ENCODE measurements around the gene ABTB1. TPM values are rescaled to one million over a fixed set of nuclear protein-coding genes. Genes with fewer than 3 reads are reported as not detected.

ABTB1 gene
- total and polyA plus RNA-seq, 9 of the 15 experiments (the other 6 are each of a cell fraction or from before 2014, with no cell fraction given): 0.04 to 2.3 (median 0.55) TPM; not detected in 1

DNA sequence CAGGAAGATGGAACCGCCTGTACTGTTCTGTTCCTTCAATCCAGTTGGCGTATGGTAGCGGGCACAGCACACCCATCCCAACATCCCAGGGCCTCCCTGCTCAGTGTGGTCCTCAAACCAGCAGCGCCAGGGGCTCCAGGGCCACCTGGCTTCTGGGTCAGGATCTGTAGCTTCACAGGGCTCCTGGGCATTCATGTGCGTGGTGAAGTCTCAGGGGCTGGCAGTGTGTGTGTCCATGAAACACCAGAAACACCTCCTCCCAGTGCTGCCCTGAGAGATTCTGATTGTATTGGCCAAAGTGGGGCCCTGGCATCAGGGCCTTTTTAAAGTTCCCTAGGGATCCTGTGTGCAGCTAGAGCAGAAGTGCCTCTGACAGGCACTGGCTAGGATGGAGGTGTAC lies 42.1 kb downstream of the ABTB1 start:
- no peak overlapping the region for H3K4me2 ChIP-seq (ENCODE audit: insufficient read depth, low read length)
- no peaks in the 10 kb centered on the region for H3K9me1 ChIP-seq (ENCODE audit: control insufficient read depth, insufficient read depth, low read length)
- no peaks in the 10 kb centered on the region for H3K9me3 ChIP-seq (replicated peaks; ENCODE audit: control insufficient read depth, insufficient read depth, low read depth, low read length)
- no peaks in the 10 kb centered on the region; a peak in 1 of 5 replicates for H3K4me1 ChIP-seq (replicated peaks in 1 of 2; ENCODE audit: control insufficient read depth in 2 of 2, insufficient read depth in 2 of 2, low read length in 2 of 2)
- no peaks in the 10 kb centered on the region for H3K36me3 ChIP-seq (ENCODE audit: control insufficient read depth, insufficient read depth, low read length)
- H4K20me1 ChIP-seq (replicated peaks; ENCODE audit: control insufficient read depth, insufficient read depth, low read length): no peaks in the 10 kb centered on the region
- in situ Hi-C loops (cut with MboI): no loop called here
- H3K9ac ChIP-seq (ENCODE audit: insufficient read depth in 1 of 2, low read depth in 2 of 2, low read length in 2 of 2): no peak overlapping the region
- no peak overlapping the region for H3K4me3 ChIP-seq
- DNase-seq (ENCODE audit: extremely low read depth in 1 of 4, low spot score in 3 of 4) (no peak), ATAC-seq (no peak), FAIRE-seq (no peak)
- H3K27ac ChIP-seq (ENCODE audit: extremely low read depth, low read depth, low read length): no peak overlapping the region
- H3K79me2 ChIP-seq (ENCODE audit: control insufficient read depth, insufficient read depth, low read length): no peaks in the 10 kb centered on the region
- POLR2A ChIA-PET: no interaction called here
- no peak for TF ChIP-seq GATAD2B (IDR thresholded peaks at IDR 0.05; ENCODE audit: borderline replicate concordance)
- TF ChIP-seq BRD9 (IDR thresholded peaks at IDR 0.05; ENCODE audit: low read depth, partially characterized antibody): no peak
- no peak for TF ChIP-seq ZNF217 (CRISPR knock-in tag; IDR thresholded peaks at IDR 0.05)
- no peak for TF ChIP-seq C11orf30 (IDR thresholded peaks at IDR 0.05; ENCODE audit: low read depth)
- TF ChIP-seq KAT8 (IDR thresholded peaks at IDR 0.05; ENCODE audit: low read depth): no peak
- no peak for TF ChIP-seq ETV6 (IDR thresholded peaks at IDR 0.05; ENCODE audit: borderline replicate concordance in 1 of 2, low read depth in 2 of 2, low read length in 1 of 2)
- no peak for TF ChIP-seq ETV6 (CRISPR knock-in tag; IDR thresholded peaks at IDR 0.05; ENCODE audit: borderline replicate concordance)
- TF ChIP-seq CHCHD3 (CRISPR knock-in tag; IDR thresholded peaks at IDR 0.05): no peak
- TF ChIP-seq FOXK2 (conservative IDR thresholded peaks at IDR 0.05 in 1 of 2, IDR thresholded peaks at IDR 0.05 in 1 of 2; ENCODE audit: low read depth in 2 of 2): no peak
- TF ChIP-seq ARHGAP35 (IDR thresholded peaks at IDR 0.05; ENCODE audit: partially characterized antibody): no peak
- TF ChIP-seq, protein P1, sequence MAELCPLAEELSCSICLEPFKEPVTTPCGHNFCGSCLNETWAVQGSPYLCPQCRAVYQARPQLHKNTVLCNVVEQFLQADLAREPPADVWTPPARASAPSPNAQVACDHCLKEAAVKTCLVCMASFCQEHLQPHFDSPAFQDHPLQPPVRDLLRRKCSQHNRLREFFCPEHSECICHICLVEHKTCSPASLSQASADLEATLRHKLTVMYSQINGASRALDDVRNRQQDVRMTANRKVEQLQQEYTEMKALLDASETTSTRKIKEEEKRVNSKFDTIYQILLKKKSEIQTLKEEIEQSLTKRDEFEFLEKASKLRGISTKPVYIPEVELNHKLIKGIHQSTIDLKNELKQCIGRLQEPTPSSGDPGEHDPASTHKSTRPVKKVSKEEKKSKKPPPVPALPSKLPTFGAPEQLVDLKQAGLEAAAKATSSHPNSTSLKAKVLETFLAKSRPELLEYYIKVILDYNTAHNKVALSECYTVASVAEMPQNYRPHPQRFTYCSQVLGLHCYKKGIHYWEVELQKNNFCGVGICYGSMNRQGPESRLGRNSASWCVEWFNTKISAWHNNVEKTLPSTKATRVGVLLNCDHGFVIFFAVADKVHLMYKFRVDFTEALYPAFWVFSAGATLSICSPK (IDR thresholded peaks at IDR 0.05; ENCODE audit: borderline replicate concordance): no peak
- TF ChIP-seq HIVEP1 (CRISPR knock-in tag; IDR thresholded peaks at IDR 0.05): no peak
- BruUV-seq (replicated peaks): no TSS peak
- 2% methylated on average over 4 of the region's 5 CpGs for WGBS (ENCODE audit: insufficient coverage, low coverage, missing lambda C conversion rate)
- intact Hi-C loops (cut with micrococcal nuclease): no loop called here
- CTCF ChIA-PET (ENCODE audit: low intra/inter-chr PET ratio): no interaction called here
- no peak overlapping the region for H2AFZ ChIP-seq (ENCODE audit: low read depth, low read length)
- peaks cover 17 to 83% of the 10 kb centered on the region in 2 experiments; a peak in 4 of 5 replicates for H3K27me3 ChIP-seq (ENCODE audit: control insufficient read depth in 2 of 2, insufficient read depth in 2 of 2, low read length in 2 of 2)

All from K562 (cell line).